HG03066 (cell line): Measurements from ENCODE around the gene NRXN3.
"Not testable (repeated sequence)": the region's sequence is repeated elsewhere in the genome, so short reads cannot be mapped to it uniquely, and the experiment has no call there.

Experiments used
- ATAC-seq: cut with Tn5 transposase; IDR thresholded peaks from one replicate; pipeline ENCODE4 v1.9.1; 2021; ENCODE audit warnings: low read depth; ENCODE audit not compliant: unreplicated experiment

Gene NRXN3

GRCh38 chr14:78970677-78971076 is 800.5 kb downstream of the NRXN3 start:
- ATAC-seq, result no peak

- no peak for ATAC-seq
Observed at GRCh38 chr14:78972440-78972839, 802.3 kb downstream of the NRXN3 start.

DNA sequence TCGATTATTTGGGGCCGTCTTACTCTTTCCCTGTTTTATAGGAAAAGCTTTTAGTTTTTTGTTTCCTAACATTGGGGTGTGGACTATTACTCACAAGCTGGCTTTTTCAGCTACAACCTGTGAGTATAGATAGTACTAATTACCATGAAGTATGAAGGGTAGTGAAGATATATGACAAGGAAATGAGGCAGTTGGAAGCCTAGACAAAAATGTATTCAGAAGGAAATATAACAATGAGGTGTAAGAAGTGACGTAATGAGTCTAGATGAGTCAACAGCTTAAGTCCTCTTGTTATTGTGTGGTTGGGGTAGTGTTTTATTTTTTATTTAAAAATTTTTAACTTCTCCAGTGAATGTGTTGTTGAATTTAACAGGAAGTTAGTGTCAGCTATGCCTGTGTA is 804.5 kb downstream of the NRXN3 start:
- no peak for ATAC-seq

GRCh38 chr14:78975734-78976133 is 805.6 kb downstream of the NRXN3 start:
- ATAC-seq, result no peak

GRCh38 chr14:78978896-78979295 is 808.7 kb downstream of the NRXN3 start:
- no peak for ATAC-seq

DNA sequence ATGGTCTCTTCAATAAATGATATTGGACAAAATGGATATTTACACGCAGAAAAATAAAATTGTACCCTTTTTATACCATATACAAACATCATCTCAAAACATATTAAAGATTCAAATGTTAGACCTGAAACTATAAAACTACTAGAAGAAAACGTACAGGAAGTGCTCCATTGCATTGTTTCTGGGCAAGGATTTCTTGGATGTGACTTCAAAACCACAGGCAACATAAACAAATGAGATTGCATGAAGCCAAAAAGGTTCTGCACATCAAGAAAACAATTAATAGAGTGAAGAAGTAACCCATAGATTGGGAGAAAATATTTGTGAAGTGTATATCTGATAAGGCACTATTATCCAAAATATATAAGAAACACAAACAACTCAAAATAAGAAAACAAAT is 812.4 kb downstream of the NRXN3 start:
- ATAC-seq, result no peak

- no peak for ATAC-seq
Observed at GRCh38 chr14:78983126-78983525, 813.0 kb downstream of the NRXN3 start.

GRCh38 chr14:78985668-78986381 is 815.7 kb downstream of the NRXN3 start:
- ATAC-seq, result no peak

DNA sequence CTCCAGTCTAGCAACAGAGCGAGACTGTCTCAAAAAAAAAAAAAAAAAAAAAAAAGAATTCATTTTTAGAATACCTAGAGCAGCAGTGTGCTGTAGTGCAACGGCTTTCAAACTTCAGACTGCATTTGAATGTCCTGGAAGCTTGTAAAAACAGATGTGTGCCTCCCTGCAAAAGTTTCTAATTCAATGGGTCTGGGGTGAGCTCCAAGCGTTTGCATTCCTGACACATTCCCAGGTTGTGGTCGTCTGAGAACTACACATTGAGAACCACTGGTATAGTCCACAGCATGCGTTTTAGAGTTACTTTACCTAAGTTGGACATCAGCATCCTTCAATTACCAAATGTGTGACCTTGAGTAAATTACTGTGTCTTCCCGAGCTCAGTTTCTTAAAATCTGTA is 816.8 kb downstream of the NRXN3 start:
- no peak for ATAC-seq

GRCh38 chr14:78989221-78989620 is 819.0 kb downstream of the NRXN3 start:
- no peak for ATAC-seq

DNA sequence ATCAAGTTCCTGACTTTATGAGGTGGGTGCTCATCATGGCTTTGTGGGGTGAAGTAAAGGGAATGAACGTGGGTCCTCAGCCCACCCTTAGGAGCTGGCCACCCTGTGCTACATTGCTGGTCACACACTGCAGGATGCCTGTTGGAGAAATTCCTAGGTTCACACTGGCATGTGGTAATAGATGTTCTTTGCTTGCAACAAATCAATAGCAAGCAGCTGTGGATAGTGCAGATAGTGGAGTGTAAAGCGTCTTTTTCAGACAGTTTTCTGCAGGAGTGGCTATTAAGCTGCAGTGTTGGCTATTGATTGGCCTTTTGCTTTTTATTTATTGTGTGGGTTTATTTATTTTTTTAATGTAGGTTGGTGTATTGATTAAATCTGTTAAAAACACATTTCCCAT is 822.7 kb downstream of the NRXN3 start:
- no peak for ATAC-seq

- no peak for ATAC-seq
Observed at GRCh38 chr14:78997811-78998210, 827.6 kb downstream of the NRXN3 start.

DNA sequence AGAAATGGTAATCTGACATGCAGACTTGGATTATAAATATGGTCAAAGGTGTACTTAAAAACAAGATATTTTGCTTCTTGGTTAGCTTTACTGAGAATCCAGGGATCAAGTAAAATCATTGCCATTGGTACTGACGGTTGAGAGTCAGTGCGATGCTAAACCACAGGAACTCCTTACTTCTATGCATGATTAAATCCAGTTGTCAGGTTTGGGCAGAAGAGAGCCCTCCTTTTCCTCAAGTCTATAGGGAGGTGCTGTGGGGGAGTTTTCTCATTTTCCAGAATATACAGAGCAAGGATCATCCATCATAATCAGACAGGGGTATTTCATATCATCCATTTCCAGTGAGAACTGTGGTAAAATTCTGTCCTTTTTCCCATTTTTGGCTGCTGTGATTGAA is 839.1 kb downstream of the NRXN3 start:
- no peak for ATAC-seq

DNA sequence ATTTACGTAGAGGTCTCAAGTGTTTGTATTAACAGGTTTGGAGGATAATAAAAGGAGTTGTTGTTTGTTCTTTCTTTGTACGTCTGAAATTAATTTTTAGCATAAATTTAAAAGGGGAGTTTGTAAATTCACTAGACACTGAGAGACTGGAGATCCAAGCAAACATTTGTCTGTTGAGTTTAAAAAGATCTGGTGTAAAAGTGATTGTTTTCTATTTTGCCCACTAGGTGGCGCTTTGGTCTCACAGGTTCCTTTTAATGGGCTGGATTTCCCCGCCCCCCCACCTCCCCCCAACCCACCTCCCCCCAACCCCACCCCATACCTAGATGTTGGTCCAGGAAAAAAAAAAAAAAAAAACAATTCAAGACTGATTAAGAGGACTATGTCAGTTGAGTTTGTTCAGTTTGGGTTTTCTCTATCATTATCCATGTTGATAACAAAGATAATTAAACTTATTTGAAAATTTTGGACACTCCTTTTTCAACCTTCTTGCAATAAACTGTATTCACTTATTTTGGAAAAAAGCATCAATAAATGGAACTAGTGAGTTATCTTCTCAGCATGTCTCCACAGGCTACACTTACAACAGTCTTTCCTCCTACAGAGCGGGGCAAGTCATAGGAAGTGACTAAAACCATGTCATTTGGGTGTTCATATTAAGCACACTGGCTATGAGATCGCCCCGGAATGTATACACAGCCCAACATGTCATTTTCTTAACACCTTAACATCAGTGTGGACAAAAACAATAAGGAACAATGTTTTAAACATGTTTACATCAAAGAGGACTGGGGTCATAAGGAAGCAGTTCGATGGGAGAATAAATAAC is 841.1 kb downstream of the NRXN3 start:
- ATAC-seq, result no peak

GRCh38 chr14:79011920-79012204 is 841.7 kb downstream of the NRXN3 start:
- no peak for ATAC-seq

DNA sequence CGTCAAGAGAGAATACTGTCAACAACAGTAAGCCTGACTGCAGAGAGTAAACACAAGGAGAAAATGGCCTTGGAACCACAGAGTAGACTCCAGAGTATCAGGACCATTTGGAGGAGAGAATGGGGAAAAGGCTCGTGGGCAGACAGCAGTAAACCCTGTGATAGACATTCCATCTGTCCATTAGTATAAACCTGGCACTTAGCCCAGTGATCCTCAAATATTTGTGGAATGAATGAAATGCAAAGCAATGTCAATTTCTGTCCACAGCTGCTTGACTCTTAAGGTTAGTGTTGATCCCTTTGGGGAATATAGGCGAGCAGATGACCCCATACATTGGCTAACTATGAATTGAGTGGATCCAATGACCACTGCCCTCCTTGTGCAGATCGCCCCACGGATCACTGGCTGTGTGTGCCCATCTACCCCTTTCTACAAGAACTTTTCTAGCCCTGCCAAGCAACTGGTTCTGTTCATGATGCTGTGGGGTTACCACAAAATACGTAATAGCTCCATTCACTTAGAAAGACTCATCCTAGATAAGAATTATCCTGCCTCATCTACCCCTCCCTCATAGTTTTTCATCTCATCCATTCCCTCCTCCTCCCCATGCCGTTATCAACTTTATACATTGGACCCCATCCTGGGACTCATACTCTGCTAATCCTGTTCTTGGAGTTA is 846.8 kb downstream of the NRXN3 start:
- ATAC-seq, result no peak

DNA sequence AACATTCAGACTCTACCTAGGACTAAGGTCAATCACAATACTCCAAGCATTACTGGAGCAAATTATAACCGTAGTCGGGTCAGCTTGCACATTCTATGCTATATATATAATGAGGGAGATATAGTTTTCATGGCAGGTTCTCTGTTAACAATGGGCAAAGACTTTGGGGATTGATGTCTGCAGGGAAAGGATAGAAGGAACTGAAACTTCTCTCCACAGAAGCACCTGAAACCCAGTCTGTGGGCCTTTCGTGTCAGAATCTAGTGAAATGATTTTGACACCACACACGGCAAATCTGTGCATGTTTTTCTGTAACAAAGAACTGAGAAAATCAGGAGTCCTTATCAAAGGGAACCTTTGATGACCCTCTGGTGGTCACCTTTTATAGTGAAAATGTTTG is 847.4 kb downstream of the NRXN3 start:
- no peak for ATAC-seq

GRCh38 chr14:79018836-79019235 is 848.7 kb downstream of the NRXN3 start:
- ATAC-seq, result no peak

GRCh38 chr14:79019898-79020297 is 849.7 kb downstream of the NRXN3 start:
- ATAC-seq, result not testable (repeated sequence)

GRCh38 chr14:79021766-79022165 is 851.6 kb downstream of the NRXN3 start:
- no peak for ATAC-seq

GRCh38 chr14:79027138-79027537 is 857.0 kb downstream of the NRXN3 start:
- no peak for ATAC-seq

DNA sequence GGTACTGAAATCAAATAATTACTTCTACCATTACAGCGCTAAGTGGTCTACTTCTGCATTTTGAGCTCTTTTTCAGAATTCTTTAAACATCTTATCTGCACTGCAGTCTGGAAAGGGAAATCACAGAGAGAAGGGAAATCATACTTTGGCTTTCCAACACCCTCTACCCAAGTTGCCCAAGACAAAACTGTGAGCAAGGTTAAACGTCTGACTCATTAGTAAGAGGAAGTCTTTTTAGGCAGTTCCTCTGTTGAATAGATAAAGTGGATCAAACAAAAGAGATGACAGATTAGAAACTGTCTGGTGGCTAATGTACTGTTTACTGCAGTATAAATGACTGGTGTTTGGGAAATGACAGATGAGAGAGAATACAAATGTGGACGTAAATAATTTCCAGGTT is 858.1 kb downstream of the NRXN3 start:
- ATAC-seq, result no peak
